ENCODE results near the gene PGLYRP3. TPM values are rescaled to one million over a fixed set of nuclear protein-coding genes. Genes with fewer than 3 reads are reported as not detected.

PGLYRP3 gene
- total RNA-seq, 4 donors from 2014 or later: 34.2 to 72.1 (median 55.3) TPM

DNA sequence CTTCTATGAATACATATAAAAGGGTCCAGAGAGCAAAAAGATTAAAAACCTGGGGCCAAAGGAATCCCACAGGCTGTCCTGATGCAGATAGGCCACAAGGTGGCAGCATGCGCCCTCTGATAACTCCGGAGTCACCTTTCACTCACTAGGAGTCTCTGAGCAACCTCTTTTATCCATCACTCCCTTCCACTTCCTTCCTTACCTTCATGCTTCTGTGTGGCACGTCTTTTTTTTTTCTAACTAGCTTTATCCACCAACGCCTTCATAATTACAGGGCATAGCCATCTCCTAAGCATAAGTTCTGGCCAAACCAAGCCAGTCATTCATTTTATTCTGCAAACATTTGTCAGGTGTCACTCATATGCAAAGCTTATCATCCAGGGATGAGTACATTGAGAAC is 39.8 kb upstream of the PGLYRP3 start:
- Histone ChIP-seq H3K27me3 (peaks cover 18% of the 10 kb centered on the region), H3K36me3 (no peaks in the 10 kb centered on the region), H3K4me3 (no peak overlapping the region), H3K9me3 (no peaks in the 10 kb centered on the region), H3K27ac (no peak overlapping the region), H3K4me1 (peaks cover 24% of the 10 kb centered on the region)
- TF ChIP-seq EP300 (IDR thresholded peaks at IDR 0.05): no peak
- TF ChIP-seq, protein P1, sequence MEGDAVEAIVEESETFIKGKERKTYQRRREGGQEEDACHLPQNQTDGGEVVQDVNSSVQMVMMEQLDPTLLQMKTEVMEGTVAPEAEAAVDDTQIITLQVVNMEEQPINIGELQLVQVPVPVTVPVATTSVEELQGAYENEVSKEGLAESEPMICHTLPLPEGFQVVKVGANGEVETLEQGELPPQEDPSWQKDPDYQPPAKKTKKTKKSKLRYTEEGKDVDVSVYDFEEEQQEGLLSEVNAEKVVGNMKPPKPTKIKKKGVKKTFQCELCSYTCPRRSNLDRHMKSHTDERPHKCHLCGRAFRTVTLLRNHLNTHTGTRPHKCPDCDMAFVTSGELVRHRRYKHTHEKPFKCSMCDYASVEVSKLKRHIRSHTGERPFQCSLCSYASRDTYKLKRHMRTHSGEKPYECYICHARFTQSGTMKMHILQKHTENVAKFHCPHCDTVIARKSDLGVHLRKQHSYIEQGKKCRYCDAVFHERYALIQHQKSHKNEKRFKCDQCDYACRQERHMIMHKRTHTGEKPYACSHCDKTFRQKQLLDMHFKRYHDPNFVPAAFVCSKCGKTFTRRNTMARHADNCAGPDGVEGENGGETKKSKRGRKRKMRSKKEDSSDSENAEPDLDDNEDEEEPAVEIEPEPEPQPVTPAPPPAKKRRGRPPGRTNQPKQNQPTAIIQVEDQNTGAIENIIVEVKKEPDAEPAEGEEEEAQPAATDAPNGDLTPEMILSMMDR (IDR thresholded peaks at IDR 0.05): peak; percentile 88 to 95
- 0% methylated on average over 4 of the region's 4 CpGs for WGBS
- DNase-seq (ENCODE audit: low spot score in 2 of 2): peak; percentile 74 to 81

DNA sequence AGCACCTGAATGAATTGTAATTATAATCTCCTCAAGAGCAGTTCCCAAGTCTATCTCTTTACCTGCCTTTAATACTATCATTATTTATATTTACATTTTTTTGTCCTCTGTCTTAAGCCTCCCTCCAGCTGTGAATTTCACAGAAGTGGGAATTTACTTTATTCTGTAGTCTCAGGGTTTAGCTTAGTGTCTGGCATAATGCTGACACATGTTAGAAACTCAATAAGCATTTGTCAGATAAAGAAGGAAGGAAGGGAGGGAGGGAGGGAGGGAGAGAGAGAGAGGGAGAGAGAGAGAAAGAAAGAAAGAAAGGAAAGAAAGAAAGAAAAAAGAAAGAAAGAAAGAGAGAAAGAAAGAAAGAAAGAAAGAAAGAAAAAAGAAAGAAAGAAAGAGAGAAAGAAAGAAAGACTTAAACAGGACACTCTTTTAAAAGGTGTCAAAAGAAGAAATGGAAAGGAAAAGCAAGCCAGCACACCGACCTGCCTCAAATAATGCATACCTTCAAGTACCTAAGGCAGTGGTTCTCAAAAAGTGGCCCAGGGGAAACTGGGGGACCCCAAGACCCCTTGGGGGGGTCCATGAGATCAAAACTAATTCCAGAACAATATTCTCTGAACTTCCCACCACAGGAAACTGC is 37.7 kb upstream of the PGLYRP3 start:
- 42% methylated on average over 1 of the region's 1 CpG for WGBS
- no peak for DNase-seq (ENCODE audit: low spot score in 2 of 2)
- peaks cover 22% of the 10 kb centered on the region for H3K27me3 ChIP-seq
- no peaks in the 10 kb centered on the region for H3K36me3 ChIP-seq
- H3K9me3 ChIP-seq: no peaks in the 10 kb centered on the region
- H3K4me1 ChIP-seq: peaks cover 16% of the 10 kb centered on the region
- no peak overlapping the region for H3K27ac ChIP-seq
- no peak for TF ChIP-seq EP300 (IDR thresholded peaks at IDR 0.05)
- no peak for TF ChIP-seq POLR2AphosphoS5 (IDR thresholded peaks at IDR 0.05)
- TF ChIP-seq, protein P1 (IDR thresholded peaks at IDR 0.05): no peak
- no peak for TF ChIP-seq POLR2A (IDR thresholded peaks at IDR 0.05)
- no peak overlapping the region for H3K4me3 ChIP-seq

DNA sequence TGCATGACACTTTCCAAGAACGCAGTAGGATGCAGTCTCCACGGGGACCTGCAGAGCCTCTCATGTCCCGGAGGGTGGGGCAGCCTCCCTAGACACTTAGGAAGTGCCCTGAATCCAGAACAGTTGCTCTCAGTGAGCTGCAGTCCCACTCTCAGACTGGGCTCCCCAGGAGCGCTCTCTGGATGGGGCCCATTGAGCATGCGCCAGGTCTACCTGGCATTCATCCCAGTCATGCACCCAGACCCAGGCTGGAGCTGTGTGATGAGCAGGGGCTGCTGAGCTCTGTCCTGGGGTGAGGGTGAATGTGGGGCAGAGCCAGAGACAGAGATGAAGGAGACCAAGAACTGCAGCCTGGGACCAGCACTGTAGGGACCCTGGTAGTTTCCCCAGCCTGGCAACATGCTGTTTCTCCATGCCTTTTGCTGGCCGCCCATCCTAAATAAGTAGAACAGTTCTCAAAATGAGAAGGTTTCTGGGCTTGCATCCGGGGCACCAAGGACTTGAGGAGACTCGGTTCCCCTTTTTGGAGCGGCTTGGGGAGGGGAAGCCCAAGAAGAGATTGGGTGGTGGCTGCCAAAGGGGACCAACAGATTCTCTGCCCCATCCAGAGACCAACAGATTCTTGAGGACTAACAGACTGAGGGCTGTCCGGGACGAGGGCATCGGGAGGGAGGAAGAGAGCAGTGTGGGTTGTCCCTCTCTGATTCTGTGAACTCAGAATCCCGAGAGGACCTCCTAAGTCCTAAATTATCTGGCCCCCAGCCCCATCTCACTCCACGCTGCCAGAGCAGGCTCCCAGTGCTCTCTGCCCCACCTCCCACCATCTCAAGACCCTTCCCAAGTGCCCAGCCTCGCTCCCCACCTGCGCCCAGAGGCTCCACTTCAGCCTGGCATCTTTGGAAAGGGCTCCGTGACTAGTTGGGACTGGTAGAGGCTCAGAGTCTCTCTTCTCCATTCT is 36.9 kb upstream of the PGLYRP3 start:
- DNase-seq (ENCODE audit: low spot score in 2 of 2): peak in 1 of 2 donors; percentile 76
- no peaks in the 10 kb centered on the region for H3K9me3 ChIP-seq
- peaks cover 16% of the 10 kb centered on the region for H3K4me1 ChIP-seq
- whole genome bisulfite sequencing: 62% methylated on average over 16 of the region's 17 CpGs
- H3K4me3 ChIP-seq: no peak overlapping the region
- TF ChIP-seq EP300 (IDR thresholded peaks at IDR 0.05) (no peak), POLR2A (IDR thresholded peaks at IDR 0.05) (no peak), POLR2AphosphoS5 (IDR thresholded peaks at IDR 0.05) (no peak)
- TF ChIP-seq, protein P1 (IDR thresholded peaks at IDR 0.05): no peak
- H3K36me3 ChIP-seq: no peaks in the 10 kb centered on the region
- no peak overlapping the region for H3K27ac ChIP-seq
- H3K27me3 ChIP-seq: peaks cover 24% of the 10 kb centered on the region

DNA sequence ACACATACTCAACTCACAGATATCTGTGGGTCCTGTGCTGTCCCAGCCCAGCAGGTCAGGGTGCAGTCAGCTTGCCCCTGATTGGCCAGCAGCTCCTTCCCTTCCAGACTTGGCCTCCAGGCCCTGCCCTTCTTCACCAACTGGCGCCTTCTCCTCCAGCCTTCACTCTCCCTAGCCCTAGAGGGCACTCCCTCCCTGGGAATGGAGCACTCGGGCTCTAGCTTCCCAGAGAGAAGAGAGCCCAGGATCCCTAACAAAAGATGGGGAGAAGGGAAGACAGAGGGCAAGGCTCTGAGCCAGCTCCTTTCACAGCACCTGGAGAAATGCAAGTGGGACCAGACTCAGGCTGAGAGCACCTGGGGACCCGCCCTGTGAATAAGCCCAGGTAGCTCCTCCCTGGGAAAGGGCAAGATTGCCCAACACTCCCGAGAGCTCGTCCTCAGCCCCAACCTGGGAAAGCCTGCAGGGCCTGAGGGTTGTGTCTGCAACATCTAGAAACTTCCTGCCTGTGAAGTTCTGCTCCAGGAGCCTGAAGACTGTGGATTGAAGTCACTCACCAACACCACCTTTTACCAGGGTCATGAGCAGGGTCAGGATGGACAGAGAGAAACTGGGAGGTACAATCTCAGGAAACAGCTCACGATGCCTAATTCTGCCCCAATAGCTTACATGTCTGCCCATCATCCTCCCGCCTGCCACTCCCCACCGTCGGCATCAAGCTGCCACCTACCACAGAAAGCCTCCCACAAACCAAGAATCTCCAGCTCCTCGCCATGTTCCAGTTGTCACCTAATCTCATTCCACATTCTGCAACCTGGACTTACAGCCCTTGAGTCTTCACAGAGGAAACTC is 36.0 kb upstream of the PGLYRP3 start, which contains the start of gene PGLYRP4:
PGLYRP4 (minus strand) TSS at position 331 of the 852 bp plus-strand sequence. CDS start 909 bp downstream, outside the sequence.
- H3K4me1 ChIP-seq: peaks cover 25% of the 10 kb centered on the region
- peak within 1 kb of the TSS; percentile 46 for H3K27ac ChIP-seq
- no peaks in the 10 kb centered on the region for H3K9me3 ChIP-seq
- TF ChIP-seq POLR2AphosphoS5 (IDR thresholded peaks at IDR 0.05): no peak
- no peak for TF ChIP-seq EP300 (IDR thresholded peaks at IDR 0.05)
- TF ChIP-seq, protein P1 (IDR thresholded peaks at IDR 0.05): no peak
- TF ChIP-seq POLR2A (IDR thresholded peaks at IDR 0.05): no peak
- H3K4me3 ChIP-seq: no peak within 1 kb of the TSS
- WGBS: 39% methylated on average over 9 of the region's 10 CpGs
- peak in 1 of 2 donors; percentile 72 for DNase-seq (ENCODE audit: low spot score in 2 of 2)
- peaks cover 24% of the 10 kb centered on the region for H3K27me3 ChIP-seq
- no peaks in the 10 kb centered on the region for H3K36me3 ChIP-seq
